ENCODE measurements around the gene ZNF865. TPM values are rescaled to one million over a fixed set of nuclear protein-coding genes. Genes with fewer than 3 reads are reported as not detected.

ZNF865 gene
- polyA plus RNA-seq, 1 donor (not counting 4 experiments of a cell fraction or from before 2014, with no cell fraction given): 1.1 TPM

DNA sequence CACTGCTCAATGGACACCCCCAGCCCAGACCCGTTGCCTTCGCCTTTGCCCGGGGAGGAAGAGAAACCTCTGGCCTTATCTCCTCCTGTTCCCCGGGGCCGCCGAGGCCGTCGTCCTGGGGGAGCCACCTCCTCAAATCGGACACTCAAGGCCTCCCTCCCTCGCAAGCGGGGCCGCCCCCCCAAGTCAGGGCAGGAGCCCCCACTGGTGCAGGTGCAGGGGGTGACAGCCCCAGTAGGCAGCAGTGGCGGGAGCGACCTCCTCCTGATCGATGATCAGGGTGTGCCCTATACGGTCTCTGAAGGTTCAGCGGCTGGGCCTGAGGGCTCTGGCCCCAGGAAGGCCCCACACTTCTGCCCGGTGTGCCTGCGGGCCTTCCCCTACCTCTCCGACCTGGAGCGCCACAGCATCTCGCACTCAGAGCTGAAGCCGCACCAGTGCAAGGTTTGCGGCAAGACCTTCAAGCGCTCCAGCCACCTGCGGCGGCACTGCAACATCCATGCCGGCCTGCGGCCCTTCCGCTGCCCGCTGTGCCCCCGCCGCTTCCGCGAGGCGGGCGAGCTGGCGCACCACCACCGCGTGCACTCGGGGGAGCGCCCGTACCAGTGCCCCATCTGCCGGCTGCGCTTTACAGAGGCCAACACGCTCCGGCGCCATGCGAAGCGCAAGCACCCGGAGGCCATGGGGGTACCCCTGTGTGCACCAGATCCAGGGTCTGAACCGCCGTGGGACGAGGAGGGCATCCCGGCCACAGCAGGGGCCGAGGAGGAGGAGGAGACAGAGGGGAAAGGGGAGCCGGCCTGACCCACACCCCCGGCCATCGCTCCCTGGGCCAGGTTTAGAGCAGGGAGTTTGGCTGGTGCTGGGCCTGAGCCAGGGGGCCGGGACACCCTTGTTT, 3.1 kb upstream of the ZNF865 start:
- TF ChIP-seq, protein P1, sequence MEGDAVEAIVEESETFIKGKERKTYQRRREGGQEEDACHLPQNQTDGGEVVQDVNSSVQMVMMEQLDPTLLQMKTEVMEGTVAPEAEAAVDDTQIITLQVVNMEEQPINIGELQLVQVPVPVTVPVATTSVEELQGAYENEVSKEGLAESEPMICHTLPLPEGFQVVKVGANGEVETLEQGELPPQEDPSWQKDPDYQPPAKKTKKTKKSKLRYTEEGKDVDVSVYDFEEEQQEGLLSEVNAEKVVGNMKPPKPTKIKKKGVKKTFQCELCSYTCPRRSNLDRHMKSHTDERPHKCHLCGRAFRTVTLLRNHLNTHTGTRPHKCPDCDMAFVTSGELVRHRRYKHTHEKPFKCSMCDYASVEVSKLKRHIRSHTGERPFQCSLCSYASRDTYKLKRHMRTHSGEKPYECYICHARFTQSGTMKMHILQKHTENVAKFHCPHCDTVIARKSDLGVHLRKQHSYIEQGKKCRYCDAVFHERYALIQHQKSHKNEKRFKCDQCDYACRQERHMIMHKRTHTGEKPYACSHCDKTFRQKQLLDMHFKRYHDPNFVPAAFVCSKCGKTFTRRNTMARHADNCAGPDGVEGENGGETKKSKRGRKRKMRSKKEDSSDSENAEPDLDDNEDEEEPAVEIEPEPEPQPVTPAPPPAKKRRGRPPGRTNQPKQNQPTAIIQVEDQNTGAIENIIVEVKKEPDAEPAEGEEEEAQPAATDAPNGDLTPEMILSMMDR (optimal IDR thresholded peaks at IDR 0.05 in 1 of 3, IDR thresholded peaks at IDR 0.05 in 1 of 3, conservative IDR thresholded peaks at IDR 0.05 in 1 of 3; ENCODE audit: extremely low read depth in 1 of 3, insufficient read depth in 2 of 3, low read length in 3 of 3): no peak
- no peak for TF ChIP-seq EZH2 (IDR thresholded peaks at IDR 0.05; ENCODE audit: low read length)
- Histone ChIP-seq H3K9me3 (ENCODE audit: control insufficient read depth, low read depth, low read length) (no peaks in the 10 kb centered on the region), H4K20me1 (ENCODE audit: control insufficient read depth, extremely low read depth, insufficient read depth, low read length) (no peaks in the 10 kb centered on the region), H3K4me1 (ENCODE audit: control insufficient read depth, extremely low read depth, insufficient read depth, low read length) (peaks cover 23% of the 10 kb centered on the region), H3K27ac (ENCODE audit: control insufficient read depth, insufficient read depth, low read length) (peak overlapping the region; percentile 64), H3K4me2 (ENCODE audit: control insufficient read depth, extremely low read depth, insufficient read depth, low read depth, low read length) (no peak overlapping the region), H3K27me3 (ENCODE audit: control insufficient read depth, extremely low read depth, insufficient read depth, low read length) (no peaks in the 10 kb centered on the region), H3K4me3 (ENCODE audit: control insufficient read depth in 2 of 3, extremely low read depth in 1 of 3, insufficient read depth in 2 of 3, low read depth in 1 of 3, low read length in 3 of 3) (no peak overlapping the region), H3K9ac (ENCODE audit: control insufficient read depth, extremely low read depth, insufficient read depth, low read length) (no peak overlapping the region), H3K9me1 (ENCODE audit: control insufficient read depth, extremely low read depth, insufficient read depth, low read length) (no peaks in the 10 kb centered on the region), H2AFZ (ENCODE audit: control insufficient read depth, low read length) (no peak overlapping the region), H3K36me3 (ENCODE audit: control insufficient read depth in 2 of 2, extremely low read depth in 1 of 2, insufficient read depth in 2 of 2, low read length in 2 of 2) (peaks cover 6 to 7% of the 10 kb centered on the region in 2 experiments), H3K79me2 (ENCODE audit: control insufficient read depth, insufficient read depth, low read length) (peaks cover 13% of the 10 kb centered on the region)
- DNase-seq (ENCODE audit: low read depth, low spot score) (no peak), FAIRE-seq (no peak)
- dilution Hi-C loops (cut with MboI; ENCODE audit: extremely low pct_ligation_motif_present, low sequenced_read_pairs): no loop called here

DNA sequence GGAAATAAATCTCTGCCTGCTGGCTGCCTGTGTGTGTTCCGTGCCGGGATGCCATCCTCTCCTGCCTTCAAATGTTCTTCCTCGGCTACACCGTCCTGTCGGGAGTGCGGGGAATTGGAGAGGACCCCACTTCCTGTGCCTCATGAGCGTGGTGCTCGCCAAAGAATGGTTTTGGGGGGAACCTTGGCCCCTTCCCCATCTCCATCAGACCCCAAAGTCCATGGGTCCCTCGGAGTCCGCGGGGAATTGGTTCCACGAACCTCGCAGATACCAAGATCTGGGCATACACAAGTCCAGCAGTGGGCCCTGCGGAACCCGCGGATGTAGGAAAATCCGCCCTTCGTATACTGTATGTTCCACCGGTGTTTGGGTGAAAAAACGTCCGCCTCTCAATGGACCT, 2.3 kb upstream of the ZNF865 start:
- Histone ChIP-seq H3K4me1 (ENCODE audit: control insufficient read depth, extremely low read depth, insufficient read depth, low read length) (peaks cover 23% of the 10 kb centered on the region), H3K27me3 (ENCODE audit: control insufficient read depth, extremely low read depth, insufficient read depth, low read length) (no peaks in the 10 kb centered on the region), H3K27ac (ENCODE audit: control insufficient read depth, insufficient read depth, low read length) (no peak overlapping the region), H3K9me1 (ENCODE audit: control insufficient read depth, extremely low read depth, insufficient read depth, low read length) (no peaks in the 10 kb centered on the region), H3K36me3 (ENCODE audit: control insufficient read depth in 2 of 2, extremely low read depth in 1 of 2, insufficient read depth in 2 of 2, low read length in 2 of 2) (peaks cover 7% of the 10 kb centered on the region in 2 experiments), H3K9ac (ENCODE audit: control insufficient read depth, extremely low read depth, insufficient read depth, low read length) (no peak overlapping the region), H3K4me3 (ENCODE audit: control insufficient read depth in 2 of 3, extremely low read depth in 1 of 3, insufficient read depth in 2 of 3, low read depth in 1 of 3, low read length in 3 of 3) (no peak overlapping the region), H3K9me3 (ENCODE audit: control insufficient read depth, low read depth, low read length) (no peaks in the 10 kb centered on the region), H4K20me1 (ENCODE audit: control insufficient read depth, extremely low read depth, insufficient read depth, low read length) (no peaks in the 10 kb centered on the region), H2AFZ (ENCODE audit: control insufficient read depth, low read length) (no peak overlapping the region), H3K4me2 (ENCODE audit: control insufficient read depth, extremely low read depth, insufficient read depth, low read depth, low read length) (no peak overlapping the region), H3K79me2 (ENCODE audit: control insufficient read depth, insufficient read depth, low read length) (peaks cover 21% of the 10 kb centered on the region)
- no peak for TF ChIP-seq EZH2 (IDR thresholded peaks at IDR 0.05; ENCODE audit: low read length)
- FAIRE-seq (no peak), DNase-seq (ENCODE audit: low read depth, low spot score) (no peak)
- dilution Hi-C loops (cut with MboI; ENCODE audit: extremely low pct_ligation_motif_present, low sequenced_read_pairs): no loop called here
